ENCODE data around the gene LCLAT1.

Gene LCLAT1

GRCh38 chr2:30527411-30527810, 80.4 kb downstream of the LCLAT1 start:
- no peak for DNase-seq

GRCh38 chr2:30527859-30528258, 80.8 kb downstream of the LCLAT1 start:
- no peak for DNase-seq

- no peak for DNase-seq
These were observed 83.3 kb downstream of the LCLAT1 start for GRCh38 chr2:30530346-30530745.

- DNase-seq = peak in 1 of 6 experiments; percentile 9
These were observed 94.6 kb downstream of the LCLAT1 start for GRCh38 chr2:30541680-30542079.

GRCh38 chr2:30545875-30546274, 98.8 kb downstream of the LCLAT1 start:
- DNase-seq = no peak

- DNase-seq = no peak
These were observed 101.3 kb downstream of the LCLAT1 start for GRCh38 chr2:30548386-30548785.

GRCh38 chr2:30549096-30549495, 102.0 kb downstream of the LCLAT1 start:
- DNase-seq = no peak

- no peak for DNase-seq
These were observed 112.7 kb downstream of the LCLAT1 start for GRCh38 chr2:30559544-30560275.

GRCh38 chr2:30561349-30561748, 114.3 kb downstream of the LCLAT1 start:
- no peak for DNase-seq

GRCh38 chr2:30565851-30566358, 118.9 kb downstream of the LCLAT1 start:
- DNase-seq = no peak

GRCh38 chr2:30566631-30567030, 119.6 kb downstream of the LCLAT1 start:
- no peak for DNase-seq

GRCh38 chr2:30567317-30567716, 120.3 kb downstream of the LCLAT1 start:
- no peak for DNase-seq

GRCh38 chr2:30569946-30570345, 122.9 kb downstream of the LCLAT1 start:
- DNase-seq = no peak

- DNase-seq = no peak
These were observed 130.1 kb downstream of the LCLAT1 start for GRCh38 chr2:30577151-30577550.

- DNase-seq = no peak
These were observed 133.3 kb downstream of the LCLAT1 start for GRCh38 chr2:30580391-30580790.

- no peak for DNase-seq
These were observed 135.5 kb downstream of the LCLAT1 start for GRCh38 chr2:30582521-30582920.

GRCh38 chr2:30583204-30583749, 136.2 kb downstream of the LCLAT1 start:
- no peak for DNase-seq

GRCh38 chr2:30584116-30584515, 137.1 kb downstream of the LCLAT1 start:
- DNase-seq = no peak

- no peak for DNase-seq
These were observed 141.9 kb downstream of the LCLAT1 start for GRCh38 chr2:30588994-30589393.

GRCh38 chr2:30590407-30590806, 143.4 kb downstream of the LCLAT1 start:
- no peak for DNase-seq

GRCh38 chr2:30591186-30591585, 144.1 kb downstream of the LCLAT1 start:
- no peak for DNase-seq

- DNase-seq = no peak
These were observed 154.3 kb downstream of the LCLAT1 start for GRCh38 chr2:30601375-30601774.

GRCh38 chr2:30605197-30605596, 158.2 kb downstream of the LCLAT1 start:
- DNase-seq = no peak

- no peak for DNase-seq
These were observed 161.6 kb downstream of the LCLAT1 start for GRCh38 chr2:30608643-30609042.

GRCh38 chr2:30611583-30611982, 164.5 kb downstream of the LCLAT1 start:
- DNase-seq = no peak

Data from stimulated activated naive CD4-positive, alpha-beta T cell (primary cell).